ENCODE results near the gene KCTD8.

GRCh38 chr4:44186850-44187246 lies 261.8 kb downstream of the KCTD8 start:
- TF ChIP-seq CTCF (IDR thresholded peaks at IDR 0.05): no peak
- TF ChIP-seq POLR2A (IDR thresholded peaks at IDR 0.05): no peak

All from tibial nerve (tissue), 3 donors.